ENCODE results near the gene UVRAG. TPM values are rescaled to one million over a fixed set of nuclear protein-coding genes. Genes with fewer than 3 reads are reported as not detected.

The UVRAG gene
- total and polyA plus RNA-seq, 2 of the 13 experiments (the other 11 are each of a cell fraction or from before 2014, with no cell fraction given), result 9.7 to 17.3 TPM

DNA sequence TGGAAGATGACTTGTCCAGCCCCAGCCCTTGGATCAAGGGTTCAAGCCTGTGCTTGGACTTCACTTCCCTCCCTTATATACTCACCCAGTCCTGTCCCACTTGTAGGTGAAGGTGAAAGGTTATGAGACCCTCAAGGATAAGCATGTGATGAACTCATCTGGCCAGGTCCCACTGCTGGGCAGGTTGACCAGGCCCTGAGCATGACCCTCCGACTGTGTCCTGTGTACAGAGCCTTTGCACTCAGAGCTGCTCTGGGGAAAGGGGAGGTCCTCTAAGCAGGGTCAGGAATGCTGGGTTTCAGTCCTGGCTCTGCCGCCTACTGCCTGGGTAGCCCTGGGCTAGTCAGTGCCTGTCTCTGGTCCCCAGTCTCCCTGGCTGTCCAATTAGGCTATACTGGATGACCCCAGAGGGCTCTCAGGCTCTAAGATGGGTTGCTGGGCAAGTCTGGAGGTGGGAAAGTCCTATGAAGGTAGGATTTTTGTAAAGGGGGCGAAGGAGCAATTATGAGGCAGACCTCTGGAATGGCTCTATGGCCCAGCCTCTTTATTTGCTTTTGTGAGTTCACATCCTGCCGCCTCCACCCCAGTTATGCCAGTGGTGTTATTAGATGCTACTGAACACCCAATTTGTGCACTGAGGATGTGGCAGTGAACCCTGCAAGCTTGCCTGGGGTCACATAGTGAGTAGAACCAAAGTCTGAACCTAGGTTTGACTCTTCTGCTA is 32.3 kb upstream of the UVRAG start (continued):
- TF ChIP-seq, protein P1, sequence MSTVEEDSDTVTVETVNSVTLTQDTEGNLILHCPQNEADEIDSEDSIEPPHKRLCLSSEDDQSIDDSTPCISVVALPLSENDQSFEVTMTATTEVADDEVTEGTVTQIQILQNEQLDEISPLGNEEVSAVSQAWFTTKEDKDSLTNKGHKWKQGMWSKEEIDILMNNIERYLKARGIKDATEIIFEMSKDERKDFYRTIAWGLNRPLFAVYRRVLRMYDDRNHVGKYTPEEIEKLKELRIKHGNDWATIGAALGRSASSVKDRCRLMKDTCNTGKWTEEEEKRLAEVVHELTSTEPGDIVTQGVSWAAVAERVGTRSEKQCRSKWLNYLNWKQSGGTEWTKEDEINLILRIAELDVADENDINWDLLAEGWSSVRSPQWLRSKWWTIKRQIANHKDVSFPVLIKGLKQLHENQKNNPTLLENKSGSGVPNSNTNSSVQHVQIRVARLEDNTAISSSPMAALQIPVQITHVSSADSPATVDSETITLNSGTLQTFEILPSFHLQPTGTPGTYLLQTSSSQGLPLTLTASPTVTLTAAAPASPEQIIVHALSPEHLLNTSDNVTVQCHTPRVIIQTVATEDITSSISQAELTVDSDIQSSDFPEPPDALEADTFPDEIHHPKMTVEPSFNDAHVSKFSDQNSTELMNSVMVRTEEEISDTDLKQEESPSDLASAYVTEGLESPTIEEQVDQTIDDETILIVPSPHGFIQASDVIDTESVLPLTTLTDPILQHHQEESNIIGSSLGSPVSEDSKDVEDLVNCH (CRISPR knock-in tag; IDR thresholded peaks at IDR 0.05), result no peak
- TF ChIP-seq, protein P2, sequence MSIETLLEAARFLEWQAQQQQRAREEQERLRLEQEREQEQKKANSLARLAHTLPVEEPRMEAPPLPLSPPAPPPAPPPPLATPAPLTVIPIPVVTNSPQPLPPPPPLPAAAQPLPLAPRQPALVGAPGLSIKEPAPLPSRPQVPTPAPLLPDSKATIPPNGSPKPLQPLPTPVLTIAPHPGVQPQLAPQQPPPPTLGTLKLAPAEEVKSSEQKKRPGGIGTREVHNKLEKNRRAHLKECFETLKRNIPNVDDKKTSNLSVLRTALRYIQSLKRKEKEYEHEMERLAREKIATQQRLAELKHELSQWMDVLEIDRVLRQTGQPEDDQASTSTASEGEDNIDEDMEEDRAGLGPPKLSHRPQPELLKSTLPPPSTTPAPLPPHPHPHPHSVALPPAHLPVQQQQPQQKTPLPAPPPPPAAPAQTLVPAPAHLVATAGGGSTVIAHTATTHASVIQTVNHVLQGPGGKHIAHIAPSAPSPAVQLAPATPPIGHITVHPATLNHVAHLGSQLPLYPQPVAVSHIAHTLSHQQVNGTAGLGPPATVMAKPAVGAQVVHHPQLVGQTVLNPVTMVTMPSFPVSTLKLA (IDR thresholded peaks at IDR 0.05), result no peak
- TF ChIP-seq, protein P3, sequence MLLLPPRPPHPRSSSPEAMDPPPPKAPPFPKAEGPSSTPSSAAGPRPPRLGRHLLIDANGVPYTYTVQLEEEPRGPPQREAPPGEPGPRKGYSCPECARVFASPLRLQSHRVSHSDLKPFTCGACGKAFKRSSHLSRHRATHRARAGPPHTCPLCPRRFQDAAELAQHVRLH (CRISPR knock-in tag; IDR thresholded peaks at IDR 0.05; ENCODE audit: borderline replicate concordance, low read depth), result peak; percentile 44; the same call in 1 of the 2 replicates
- TF ChIP-seq ZNF773 (CRISPR knock-in tag; IDR thresholded peaks at IDR 0.05; ENCODE audit: borderline replicate concordance) (no peak), ZNF496 (CRISPR knock-in tag; IDR thresholded peaks at IDR 0.05; ENCODE audit: insufficient replicate concordance) (no peak), NFRKB (IDR thresholded peaks at IDR 0.05) (no peak), SPEN (CRISPR knock-in tag; IDR thresholded peaks at IDR 0.05; ENCODE audit: low read depth) (peak; percentile 32; the same call in 1 of the 2 replicates), ATF1 (CRISPR knock-in tag; IDR thresholded peaks at IDR 0.05) (no peak), MAF1 (CRISPR knock-in tag; IDR thresholded peaks at IDR 0.05; ENCODE audit: borderline replicate concordance) (no peak), ZNF124 (CRISPR knock-in tag; IDR thresholded peaks at IDR 0.05) (no peak), POLR2AphosphoS2 (IDR thresholded peaks at IDR 0.05; ENCODE audit: low read depth, low read length) (no peak), KDM4B (CRISPR knock-in tag; IDR thresholded peaks at IDR 0.05) (no peak), ZMYM2 (CRISPR knock-in tag; IDR thresholded peaks at IDR 0.05) (0 out of 2 replicates have a peak, but pooled peaks have one; percentile 55), MZF1 (CRISPR knock-in tag; IDR thresholded peaks at IDR 0.05; ENCODE audit: borderline replicate concordance) (no peak), ZNF20 (CRISPR knock-in tag; IDR thresholded peaks at IDR 0.05) (no peak)
- TF ChIP-seq, protein P4, sequence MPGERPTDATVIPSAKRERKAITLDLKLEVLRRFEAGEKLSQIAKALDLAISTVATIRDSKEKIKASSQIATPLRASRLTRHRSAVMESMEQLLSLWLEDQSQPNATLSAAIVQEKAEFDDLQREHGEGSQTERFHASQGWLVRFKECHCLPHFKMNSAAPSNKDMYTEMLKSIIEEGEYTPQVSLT (CRISPR knock-in tag; IDR thresholded peaks at IDR 0.05; ENCODE audit: borderline replicate concordance, low read depth), result no peak
- TF ChIP-seq, protein P5, sequence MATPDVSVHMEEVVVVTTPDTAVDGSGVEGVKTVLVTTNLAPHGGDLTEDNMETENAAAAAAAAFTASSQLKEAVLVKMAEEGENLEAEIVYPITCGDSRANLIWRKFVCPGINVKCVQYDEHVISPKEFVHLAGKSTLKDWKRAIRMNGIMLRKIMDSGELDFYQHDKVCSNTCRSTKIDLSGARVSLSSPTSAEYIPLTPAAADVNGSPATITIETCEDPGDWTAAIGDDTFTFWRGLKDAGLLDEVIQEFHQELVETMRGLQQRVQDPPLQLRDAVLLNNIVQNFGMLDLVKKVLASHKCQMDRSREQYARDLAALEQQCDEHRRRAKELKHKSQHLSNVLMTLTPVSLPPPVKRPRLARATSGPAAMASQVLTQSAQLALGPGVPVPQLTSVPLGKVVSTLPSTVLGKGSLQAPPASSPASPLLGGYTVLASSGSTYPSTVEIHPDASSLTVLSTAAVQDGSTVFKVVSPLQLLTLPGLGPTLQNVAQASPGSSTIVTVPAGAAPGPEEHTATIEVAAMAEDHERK (CRISPR knock-in tag; IDR thresholded peaks at IDR 0.05; ENCODE audit: low read depth), result no peak
- TF ChIP-seq, protein P6, sequence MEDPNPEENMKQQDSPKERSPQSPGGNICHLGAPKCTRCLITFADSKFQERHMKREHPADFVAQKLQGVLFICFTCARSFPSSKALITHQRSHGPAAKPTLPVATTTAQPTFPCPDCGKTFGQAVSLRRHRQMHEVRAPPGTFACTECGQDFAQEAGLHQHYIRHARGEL (CRISPR knock-in tag; IDR thresholded peaks at IDR 0.05), result no peak
- TF ChIP-seq, protein P7, sequence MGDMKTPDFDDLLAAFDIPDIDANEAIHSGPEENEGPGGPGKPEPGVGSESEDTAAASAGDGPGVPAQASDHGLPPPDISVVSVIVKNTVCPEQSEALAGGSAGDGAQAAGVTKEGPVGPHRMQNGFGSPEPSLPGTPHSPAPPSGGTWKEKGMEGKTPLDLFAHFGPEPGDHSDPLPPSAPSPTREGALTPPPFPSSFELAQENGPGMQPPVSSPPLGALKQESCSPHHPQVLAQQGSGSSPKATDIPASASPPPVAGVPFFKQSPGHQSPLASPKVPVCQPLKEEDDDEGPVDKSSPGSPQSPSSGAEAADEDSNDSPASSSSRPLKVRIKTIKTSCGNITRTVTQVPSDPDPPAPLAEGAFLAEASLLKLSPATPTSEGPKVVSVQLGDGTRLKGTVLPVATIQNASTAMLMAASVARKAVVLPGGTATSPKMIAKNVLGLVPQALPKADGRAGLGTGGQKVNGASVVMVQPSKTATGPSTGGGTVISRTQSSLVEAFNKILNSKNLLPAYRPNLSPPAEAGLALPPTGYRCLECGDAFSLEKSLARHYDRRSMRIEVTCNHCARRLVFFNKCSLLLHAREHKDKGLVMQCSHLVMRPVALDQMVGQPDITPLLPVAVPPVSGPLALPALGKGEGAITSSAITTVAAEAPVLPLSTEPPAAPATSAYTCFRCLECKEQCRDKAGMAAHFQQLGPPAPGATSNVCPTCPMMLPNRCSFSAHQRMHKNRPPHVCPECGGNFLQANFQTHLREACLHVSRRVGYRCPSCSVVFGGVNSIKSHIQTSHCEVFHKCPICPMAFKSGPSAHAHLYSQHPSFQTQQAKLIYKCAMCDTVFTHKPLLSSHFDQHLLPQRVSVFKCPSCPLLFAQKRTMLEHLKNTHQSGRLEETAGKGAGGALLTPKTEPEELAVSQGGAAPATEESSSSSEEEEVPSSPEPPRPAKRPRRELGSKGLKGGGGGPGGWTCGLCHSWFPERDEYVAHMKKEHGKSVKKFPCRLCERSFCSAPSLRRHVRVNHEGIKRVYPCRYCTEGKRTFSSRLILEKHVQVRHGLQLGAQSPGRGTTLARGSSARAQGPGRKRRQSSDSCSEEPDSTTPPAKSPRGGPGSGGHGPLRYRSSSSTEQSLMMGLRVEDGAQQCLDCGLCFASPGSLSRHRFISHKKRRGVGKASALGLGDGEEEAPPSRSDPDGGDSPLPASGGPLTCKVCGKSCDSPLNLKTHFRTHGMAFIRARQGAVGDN (CRISPR knock-in tag; IDR thresholded peaks at IDR 0.05), result peak; percentile 98

Data from HepG2 (cell line).